22Rv1 (cell line): ENCODE results near the gene HDHD3.

ENCODE experiments used
- ZFX ChIP-seq: fragments of 450-650 bp; IDR thresholded peaks from 2 replicates; pipeline ENCODE4 v1.6.1; 2017; ENCODE audit warnings: antibody characterized with exemption, borderline replicate concordance
- TF ChIP-seq, protein P1 (sequence below): fragments of 450-650 bp; IDR thresholded peaks from 2 replicates; pipeline ENCODE4 v1.5.1; 2017; ENCODE audit warnings: mild to moderate bottlenecking

DNA sequence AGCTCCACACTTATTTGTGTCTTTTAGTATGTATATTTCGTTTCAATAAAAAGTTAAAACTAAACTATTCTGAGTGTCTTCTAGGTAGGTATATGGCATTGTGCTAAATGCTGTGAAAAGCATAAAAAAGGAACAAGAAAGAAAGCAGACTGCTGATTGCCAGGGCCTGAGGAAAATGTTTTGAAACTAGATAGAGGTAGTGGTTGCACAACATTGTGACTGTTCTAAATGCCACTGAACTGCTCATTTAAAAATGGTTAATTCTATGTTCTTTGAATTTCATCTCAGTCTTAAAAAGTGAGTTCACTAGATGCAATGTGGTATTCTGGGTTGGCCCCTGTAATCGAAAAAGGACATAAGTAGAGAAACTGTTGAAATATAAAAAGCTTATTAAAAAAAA lies 26.9 kb upstream of the HDHD3 start:
- TF ChIP-seq, protein P1, sequence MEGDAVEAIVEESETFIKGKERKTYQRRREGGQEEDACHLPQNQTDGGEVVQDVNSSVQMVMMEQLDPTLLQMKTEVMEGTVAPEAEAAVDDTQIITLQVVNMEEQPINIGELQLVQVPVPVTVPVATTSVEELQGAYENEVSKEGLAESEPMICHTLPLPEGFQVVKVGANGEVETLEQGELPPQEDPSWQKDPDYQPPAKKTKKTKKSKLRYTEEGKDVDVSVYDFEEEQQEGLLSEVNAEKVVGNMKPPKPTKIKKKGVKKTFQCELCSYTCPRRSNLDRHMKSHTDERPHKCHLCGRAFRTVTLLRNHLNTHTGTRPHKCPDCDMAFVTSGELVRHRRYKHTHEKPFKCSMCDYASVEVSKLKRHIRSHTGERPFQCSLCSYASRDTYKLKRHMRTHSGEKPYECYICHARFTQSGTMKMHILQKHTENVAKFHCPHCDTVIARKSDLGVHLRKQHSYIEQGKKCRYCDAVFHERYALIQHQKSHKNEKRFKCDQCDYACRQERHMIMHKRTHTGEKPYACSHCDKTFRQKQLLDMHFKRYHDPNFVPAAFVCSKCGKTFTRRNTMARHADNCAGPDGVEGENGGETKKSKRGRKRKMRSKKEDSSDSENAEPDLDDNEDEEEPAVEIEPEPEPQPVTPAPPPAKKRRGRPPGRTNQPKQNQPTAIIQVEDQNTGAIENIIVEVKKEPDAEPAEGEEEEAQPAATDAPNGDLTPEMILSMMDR = no peak
- no peak for TF ChIP-seq ZFX
